IMR-90 (cell line): Measurements from ENCODE around the gene STEEP1. TPM values are rescaled to one million over a fixed set of nuclear protein-coding genes. Genes with fewer than 3 reads are reported as not detected.

Source experiments
- polyA plus RNA-seq, 3 experiments: library from polyadenylated mRNA; depleted of rRNA; stranded (reverse); fragments of >200 nt; gene quantifications; 2 replicates each; pipeline ENCODE4 v1.2.3, GENCODE V29; 2012; ENCODE audit warnings: low replicate concordance in 1 of 3
- total RNA-seq: library from RNA; depleted of rRNA; stranded (reverse); fragments of >200 nt; gene quantifications from 2 replicates; pipeline ENCODE4 v1.2.3, GENCODE V29; 2012; rRNA removed

The STEEP1 gene
- total and polyA plus RNA-seq, 2 of the 4 experiments (the other 2 are of a cell fraction) = 16.7 to 33.2 TPM

Other genes with a start within 250 kb of the STEEP1 start
- 12.2 and 12.5 TPM in 2 replicates for gene SLC25A43, start 166.1 kb downstream of the STEEP1 start, total RNA-seq
- 10.3 and 12.3 TPM in 2 replicates for gene SLC25A43, start 166.1 kb downstream of the STEEP1 start, polyA plus RNA-seq (2012; rRNA removed)
- gene SLC25A5, start 97.0 kb downstream of the STEEP1 start, total RNA-seq = 216 and 282 TPM in 2 replicates
- gene SLC25A5, start 97.0 kb downstream of the STEEP1 start, polyA plus RNA-seq (2012; rRNA removed) = 247 and 337 TPM in 2 replicates
- 12.9 and 20.3 TPM in 2 replicates for gene UBE2A, start 9.2 kb upstream of the STEEP1 start, total RNA-seq
- gene UBE2A, start 9.2 kb upstream of the STEEP1 start, polyA plus RNA-seq (2012; rRNA removed) = 42.9 and 50.5 TPM in 2 replicates
- gene NKRF, start 41.0 kb upstream of the STEEP1 start, total RNA-seq = 2.2 and 3.6 TPM in 2 replicates
- 4.1 TPM in 2 replicates for gene NKRF, start 41.0 kb upstream of the STEEP1 start, polyA plus RNA-seq (2012; rRNA removed)
- gene SEPTIN6, start 127.8 kb upstream of the STEEP1 start, total RNA-seq = 14.2 and 19.0 TPM in 2 replicates
- gene SEPTIN6, start 127.8 kb upstream of the STEEP1 start, polyA plus RNA-seq (2012; rRNA removed) = 13.9 and 16.2 TPM in 2 replicates
- 0.18 and 0.28 TPM in 2 replicates for gene SOWAHD, start 193.2 kb upstream of the STEEP1 start, total RNA-seq
- gene SOWAHD, start 193.2 kb upstream of the STEEP1 start, polyA plus RNA-seq (2012; rRNA removed) = 0.13 and 0.17 TPM in 2 replicates
- gene RPL39, start 226.2 kb upstream of the STEEP1 start, total RNA-seq = 681 and 716 TPM in 2 replicates
- 2,279 and 2,357 TPM in 2 replicates for gene RPL39, start 226.2 kb upstream of the STEEP1 start, polyA plus RNA-seq (2012; rRNA removed)